ENCODE measurements around the gene FCGR1A.
"Not testable (repeated sequence)": the region's sequence is repeated elsewhere in the genome, so short reads cannot be mapped to it uniquely, and the experiment has no call there.

GRCh38 chr1:149752186-149752585 lies 30.3 kb upstream of the FCGR1A start:
- not testable (repeated sequence) for TF ChIP-seq CTCF, POLR2A, POLR2AphosphoS5 (IDR thresholded peaks at IDR 0.05)

Data from breast epithelium (tissue), 3 donors.